ENCODE data around the gene MAML2. TPM values are rescaled to one million over a fixed set of nuclear protein-coding genes. Genes with fewer than 3 reads are reported as not detected.
"Not testable (repeated sequence)": the region's sequence is repeated elsewhere in the genome, so short reads cannot be mapped to it uniquely, and the experiment has no call there.

The MAML2 gene
- total RNA-seq, 1 donor, result 20.1 TPM

GRCh38 chr11:96191752-96192151 is 151.2 kb downstream of the MAML2 start:
- DNase-seq (ENCODE audit: low read depth), result peak; percentile 23
- H3K4me3 ChIP-seq (ENCODE audit: low read depth, low read length), result no peak overlapping the region
- no peak for TF ChIP-seq CTCF (IDR thresholded peaks at IDR 0.05; ENCODE audit: insufficient read depth, low read length)

DNA sequence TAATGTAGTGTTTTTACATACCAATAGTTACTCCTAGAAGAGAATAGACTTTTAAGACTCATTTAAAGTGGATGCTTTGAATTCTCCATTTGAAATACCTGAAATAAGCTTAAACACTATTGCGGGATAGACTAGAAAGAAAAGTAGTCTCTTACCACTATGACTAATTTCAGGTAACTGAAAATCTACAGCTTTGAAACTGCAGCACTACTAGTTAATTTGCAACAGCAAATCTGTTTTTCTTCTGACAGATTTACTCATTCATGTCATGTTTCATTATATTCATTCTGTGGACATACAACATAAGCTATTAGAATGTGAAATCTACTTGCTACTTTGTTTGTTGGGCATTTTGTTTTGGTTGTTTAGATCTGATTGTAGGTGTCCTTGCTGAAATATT is 153.6 kb downstream of the MAML2 start:
- no peak overlapping the region for H3K4me3 ChIP-seq (ENCODE audit: low read depth, low read length)
- TF ChIP-seq CTCF (IDR thresholded peaks at IDR 0.05; ENCODE audit: insufficient read depth, low read length), result no peak
- DNase-seq (ENCODE audit: low read depth), result no peak

- no peak for TF ChIP-seq CTCF (IDR thresholded peaks at IDR 0.05; ENCODE audit: insufficient read depth, low read length)
- peak; percentile 37 for DNase-seq (ENCODE audit: low read depth)
- H3K4me3 ChIP-seq (ENCODE audit: low read depth, low read length), result no peak overlapping the region
Measured at GRCh38 chr11:96188243-96189006, 154.6 kb downstream of the MAML2 start.

- TF ChIP-seq CTCF (IDR thresholded peaks at IDR 0.05; ENCODE audit: insufficient read depth, low read length), result no peak
- H3K4me3 ChIP-seq (ENCODE audit: low read depth, low read length), result peak overlapping the region; percentile 28
- DNase-seq (ENCODE audit: low read depth), result peak; percentile 92
Measured at GRCh38 chr11:96187822-96188221, 155.2 kb downstream of the MAML2 start.

GRCh38 chr11:96186806-96187205 is 156.2 kb downstream of the MAML2 start:
- H3K4me3 ChIP-seq (ENCODE audit: low read depth, low read length), result no peak overlapping the region
- no peak for TF ChIP-seq CTCF (IDR thresholded peaks at IDR 0.05; ENCODE audit: insufficient read depth, low read length)
- DNase-seq (ENCODE audit: low read depth), result no peak

- no peak for TF ChIP-seq CTCF (IDR thresholded peaks at IDR 0.05; ENCODE audit: insufficient read depth, low read length)
- no peak overlapping the region for H3K4me3 ChIP-seq (ENCODE audit: low read depth, low read length)
- no peak for DNase-seq (ENCODE audit: low read depth)
Measured at GRCh38 chr11:96185220-96185768, 157.7 kb downstream of the MAML2 start.

GRCh38 chr11:96180937-96181336 is 162.1 kb downstream of the MAML2 start:
- H3K4me3 ChIP-seq (ENCODE audit: low read depth, low read length); DNase-seq (ENCODE audit: low read depth): not testable (repeated sequence)

All from fibroblast of the aortic adventitia (primary cell).